D721Med (cell line): Measurements from ENCODE around the gene IRS1.

Source experiments
- DNase-seq: peaks from one replicate; pipeline ENCODE4 v3.0.0; 2011; ENCODE audit warnings: low spot score; ENCODE audit not compliant: insufficient read length
- FAIRE-seq: peaks from 2 replicates; lab custom pipeline; 2011; peaks lifted over from hg19 to GRCh38; lab: Jason Lieb, UNC
- TF ChIP-seq, protein P1 (sequence below): IDR thresholded peaks from 2 replicates; pipeline ENCODE4 v1.5.1; 2012; ENCODE audit warnings: mild to moderate bottlenecking, control low read depth; ENCODE audit not compliant: insufficient read depth; ENCODE audit errors: missing control alignments

IRS1 gene

DNA sequence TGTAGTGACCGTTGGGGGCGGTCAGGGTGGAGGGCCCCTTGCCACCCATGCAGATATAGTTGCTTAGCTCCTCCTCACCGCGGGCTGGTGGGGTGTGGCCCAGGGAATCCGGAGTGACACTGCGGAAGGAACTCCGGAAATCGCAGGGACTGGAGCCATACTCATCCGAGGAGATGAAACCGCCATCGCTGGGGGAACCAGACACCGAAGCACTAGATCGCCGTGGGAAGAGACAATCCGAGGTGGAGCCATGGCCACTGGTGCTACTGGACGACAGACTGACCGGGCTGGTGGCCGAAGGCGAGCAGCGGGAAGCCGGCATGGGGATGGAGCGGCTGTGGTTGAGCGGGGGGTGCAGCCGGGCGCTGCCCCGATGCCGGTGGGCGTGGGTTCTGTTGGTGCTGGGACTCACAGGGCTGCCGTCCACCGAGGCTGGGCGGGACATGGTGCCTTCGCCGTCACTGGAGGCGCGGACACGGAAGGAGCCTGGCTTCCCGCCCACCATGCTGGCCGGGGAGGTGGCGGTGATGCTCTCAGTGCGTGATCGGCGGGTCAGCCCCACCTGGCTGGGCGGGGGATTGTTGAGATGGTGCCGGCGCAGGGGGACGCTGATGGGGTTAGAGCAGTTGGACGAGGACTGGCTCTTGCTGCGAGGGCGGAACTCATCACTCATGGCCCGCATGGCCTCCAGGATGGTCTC lies 2.2 kb downstream of the IRS1 start:
- TF ChIP-seq, protein P1, sequence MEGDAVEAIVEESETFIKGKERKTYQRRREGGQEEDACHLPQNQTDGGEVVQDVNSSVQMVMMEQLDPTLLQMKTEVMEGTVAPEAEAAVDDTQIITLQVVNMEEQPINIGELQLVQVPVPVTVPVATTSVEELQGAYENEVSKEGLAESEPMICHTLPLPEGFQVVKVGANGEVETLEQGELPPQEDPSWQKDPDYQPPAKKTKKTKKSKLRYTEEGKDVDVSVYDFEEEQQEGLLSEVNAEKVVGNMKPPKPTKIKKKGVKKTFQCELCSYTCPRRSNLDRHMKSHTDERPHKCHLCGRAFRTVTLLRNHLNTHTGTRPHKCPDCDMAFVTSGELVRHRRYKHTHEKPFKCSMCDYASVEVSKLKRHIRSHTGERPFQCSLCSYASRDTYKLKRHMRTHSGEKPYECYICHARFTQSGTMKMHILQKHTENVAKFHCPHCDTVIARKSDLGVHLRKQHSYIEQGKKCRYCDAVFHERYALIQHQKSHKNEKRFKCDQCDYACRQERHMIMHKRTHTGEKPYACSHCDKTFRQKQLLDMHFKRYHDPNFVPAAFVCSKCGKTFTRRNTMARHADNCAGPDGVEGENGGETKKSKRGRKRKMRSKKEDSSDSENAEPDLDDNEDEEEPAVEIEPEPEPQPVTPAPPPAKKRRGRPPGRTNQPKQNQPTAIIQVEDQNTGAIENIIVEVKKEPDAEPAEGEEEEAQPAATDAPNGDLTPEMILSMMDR: no peak
- FAIRE-seq (no peak), DNase-seq (peak; percentile 79)

DNA sequence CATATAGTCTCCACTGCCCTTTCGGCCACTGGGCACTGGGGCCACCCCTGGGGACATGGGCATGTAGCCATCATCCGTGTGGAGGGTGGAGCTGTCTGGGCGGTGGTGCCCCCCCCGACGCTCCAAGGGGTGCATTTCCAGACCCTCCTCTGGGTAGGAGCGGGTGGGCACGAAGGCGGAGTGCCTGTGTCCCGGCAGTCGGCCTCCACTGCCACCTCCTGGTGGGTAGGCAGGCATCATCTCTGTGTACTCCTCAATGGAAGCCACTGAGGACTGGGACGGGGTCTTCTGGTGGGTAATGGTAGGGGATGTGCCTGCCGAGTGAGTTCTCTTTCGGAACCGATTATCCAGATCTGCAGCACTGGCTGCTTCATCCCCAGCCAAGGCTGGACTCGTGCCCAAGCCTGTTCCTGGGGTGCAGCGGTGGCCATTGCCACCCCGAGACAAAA lies 2.8 kb downstream of the IRS1 start:
- FAIRE-seq: no peak
- TF ChIP-seq, protein P1: peak; percentile 24
- DNase-seq: peak; percentile 85

DNA sequence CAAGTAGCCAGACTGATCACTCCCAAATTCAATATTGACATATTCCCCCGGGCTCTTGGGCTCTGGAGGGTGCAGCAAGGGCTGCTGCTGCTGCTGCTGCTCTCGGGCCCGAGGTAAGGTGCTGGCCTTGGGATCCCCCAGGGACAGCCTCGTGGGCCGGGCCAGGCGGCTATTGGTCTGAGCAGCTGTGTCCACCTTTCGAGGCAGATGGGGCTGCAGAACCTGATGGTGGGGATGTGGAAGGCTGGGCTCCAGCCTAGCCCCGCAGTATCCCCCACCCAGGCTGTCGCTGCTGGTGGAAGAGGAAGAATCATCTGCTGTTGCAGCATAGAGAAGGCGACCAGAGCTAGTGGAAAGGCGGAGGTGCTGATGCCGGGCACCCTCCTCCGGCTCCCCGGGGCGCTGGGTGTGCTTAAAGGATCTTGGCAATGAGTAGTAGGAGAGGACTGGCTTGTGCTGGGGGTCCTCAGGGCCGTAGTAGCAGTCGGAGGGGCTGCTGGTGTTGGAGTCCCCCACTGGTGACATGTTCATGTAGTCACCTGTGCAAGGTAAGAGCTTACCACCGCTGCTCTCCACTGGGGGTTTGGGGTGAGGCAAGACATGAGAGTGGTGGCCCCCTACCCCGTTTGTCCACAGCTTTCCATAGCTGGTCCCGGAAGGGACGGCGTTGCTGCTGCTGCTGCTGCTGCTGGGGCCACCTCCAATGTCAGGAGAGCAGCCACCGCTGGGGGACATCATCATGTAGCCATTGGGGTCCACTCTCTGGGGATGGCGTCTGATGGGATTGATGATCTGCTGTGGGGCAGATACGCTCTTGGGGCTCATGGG lies 3.4 kb downstream of the IRS1 start:
- DNase-seq (no peak), FAIRE-seq (no peak)
- TF ChIP-seq, protein P1: no peak

DNA sequence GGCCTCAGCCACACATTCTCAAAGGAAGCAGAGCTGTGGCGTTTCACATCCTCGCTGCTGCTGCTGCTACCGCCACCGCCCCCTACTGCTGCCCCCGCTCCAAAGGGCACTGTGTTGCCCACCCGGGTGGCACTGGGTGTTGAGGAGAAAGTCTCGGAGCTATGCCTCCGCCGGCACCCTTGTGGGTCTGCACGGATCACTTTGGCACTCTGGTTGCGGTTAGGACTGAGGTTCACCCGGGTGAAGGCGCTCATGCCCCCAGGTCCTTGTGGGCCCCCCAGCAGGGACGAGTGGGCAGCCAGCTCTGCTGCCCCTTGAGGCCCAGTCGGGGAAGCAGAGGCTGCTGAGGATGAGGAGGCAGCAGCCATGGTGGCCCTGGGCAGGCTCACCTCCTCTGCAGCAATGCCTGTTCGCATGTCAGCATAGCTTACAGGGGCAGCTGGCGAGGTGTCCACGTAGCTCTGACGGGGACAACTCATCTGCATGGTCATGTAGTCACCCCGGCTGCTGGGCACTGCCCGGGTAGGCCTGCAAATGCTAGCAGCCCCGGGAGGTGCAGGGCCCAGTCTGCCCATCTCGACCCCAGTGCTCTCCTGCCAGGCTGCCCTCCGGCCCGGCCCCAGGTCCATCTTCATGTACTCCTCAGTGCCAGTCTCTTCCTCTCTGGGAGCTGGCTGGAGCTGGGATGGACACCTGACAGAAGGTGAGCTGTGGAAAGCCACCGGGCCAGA lies 4.2 kb downstream of the IRS1 start:
- no peak for FAIRE-seq
- TF ChIP-seq, protein P1: no peak
- no peak for DNase-seq

DNA sequence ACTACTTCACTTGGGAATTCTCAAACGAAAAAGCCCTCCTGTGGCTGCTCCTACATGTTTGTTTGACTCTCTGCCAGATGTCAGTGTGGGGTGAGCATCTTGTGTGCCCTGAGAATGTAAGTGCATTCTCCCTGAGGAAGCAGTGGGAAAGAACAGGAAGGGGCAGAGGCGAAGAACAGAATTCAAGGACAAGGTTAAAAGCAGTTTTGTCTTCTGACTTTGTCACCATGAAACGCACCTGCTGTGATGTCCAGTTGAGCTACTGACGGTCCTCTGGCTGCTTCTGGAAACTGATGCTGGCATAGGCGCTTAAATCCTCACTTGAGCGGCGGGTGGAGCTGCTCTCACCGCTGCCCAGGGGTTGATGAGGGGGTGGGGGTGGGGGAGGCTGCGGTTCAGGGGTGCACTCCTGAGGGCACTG lies 4.9 kb downstream of the IRS1 start:
- TF ChIP-seq, protein P1: no peak
- no peak for DNase-seq
- no peak for FAIRE-seq

DNA sequence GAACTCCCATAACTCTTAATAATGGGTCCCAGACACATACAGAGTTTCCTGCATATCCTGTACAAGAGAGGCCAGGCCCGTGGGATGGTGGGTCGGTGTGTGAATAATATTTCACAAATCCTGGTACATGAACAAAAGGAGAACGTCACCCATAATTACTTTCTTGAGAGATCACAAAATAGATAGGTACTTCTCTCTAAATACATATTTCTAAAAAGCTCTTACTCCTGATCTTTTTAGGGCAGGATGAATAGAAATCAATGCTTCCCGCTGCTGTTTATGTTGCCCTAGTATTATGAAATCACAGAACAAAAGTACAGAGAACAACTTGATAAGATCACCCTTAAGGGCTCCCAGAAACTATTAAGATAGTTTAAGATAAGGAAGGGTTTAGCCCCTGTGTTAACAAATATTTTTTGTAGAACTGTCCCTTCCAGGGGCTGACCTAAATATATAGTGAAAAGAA lies 5.4 kb downstream of the IRS1 start:
- TF ChIP-seq, protein P1: no peak
- DNase-seq (no peak), FAIRE-seq (no peak)
